ENCODE measurements around the gene SLC47A2. TPM values are rescaled to one million over a fixed set of nuclear protein-coding genes. Genes with fewer than 3 reads are reported as not detected.

The SLC47A2 gene
- total and polyA plus RNA-seq, 2 of the 13 experiments (the other 11 are each of a cell fraction or from before 2014, with no cell fraction given), result 0.04 TPM; not detected in 1

GRCh38 chr17:19762515-19762961, 46.2 kb upstream of the SLC47A2 start (continued):
- TF ChIP-seq YEATS4 (CRISPR knock-in tag; IDR thresholded peaks at IDR 0.05; ENCODE audit: borderline replicate concordance) (no peak), HOXA7 (CRISPR knock-in tag; IDR thresholded peaks at IDR 0.05) (no peak), CHD4 (IDR thresholded peaks at IDR 0.05; ENCODE audit: borderline replicate concordance, low read length) (no peak), ZBTB20 (CRISPR knock-in tag; IDR thresholded peaks at IDR 0.05; ENCODE audit: borderline replicate concordance, low read depth) (no peak), HNF4G (IDR thresholded peaks at IDR 0.05; ENCODE audit: borderline replicate concordance, low read depth, low read length) (no peak), HNF4G (CRISPR knock-in tag; IDR thresholded peaks at IDR 0.05; ENCODE audit: borderline replicate concordance, low read depth) (no peak), ZFP62 (CRISPR knock-in tag; IDR thresholded peaks at IDR 0.05) (no peak), GZF1 (CRISPR knock-in tag; IDR thresholded peaks at IDR 0.05) (no peak), THAP9 (CRISPR knock-in tag; IDR thresholded peaks at IDR 0.05; ENCODE audit: borderline replicate concordance) (0 out of 2 replicates have a peak, but pooled peaks have one; percentile 26), PLSCR1 (CRISPR knock-in tag; IDR thresholded peaks at IDR 0.05; ENCODE audit: borderline replicate concordance) (no peak), ZNF547 (CRISPR knock-in tag; IDR thresholded peaks at IDR 0.05) (no peak), ZNF652 (CRISPR knock-in tag; IDR thresholded peaks at IDR 0.05; ENCODE audit: borderline replicate concordance, low read depth) (no peak), GATAD1 (CRISPR knock-in tag; IDR thresholded peaks at IDR 0.05) (0 out of 2 replicates have a peak, but pooled peaks have one; percentile 22), ZNF264 (CRISPR knock-in tag; IDR thresholded peaks at IDR 0.05) (no peak), RBM22 (optimal IDR thresholded peaks at IDR 0.05; ENCODE audit: low read length) (no peak), REST (IDR thresholded peaks at IDR 0.05; ENCODE audit: borderline replicate concordance in 1 of 2, low read depth in 1 of 2, low read length in 2 of 2) (no peak), ZNF550 (CRISPR knock-in tag; IDR thresholded peaks at IDR 0.05; ENCODE audit: borderline replicate concordance) (no peak)
- TF ChIP-seq, protein P1, sequence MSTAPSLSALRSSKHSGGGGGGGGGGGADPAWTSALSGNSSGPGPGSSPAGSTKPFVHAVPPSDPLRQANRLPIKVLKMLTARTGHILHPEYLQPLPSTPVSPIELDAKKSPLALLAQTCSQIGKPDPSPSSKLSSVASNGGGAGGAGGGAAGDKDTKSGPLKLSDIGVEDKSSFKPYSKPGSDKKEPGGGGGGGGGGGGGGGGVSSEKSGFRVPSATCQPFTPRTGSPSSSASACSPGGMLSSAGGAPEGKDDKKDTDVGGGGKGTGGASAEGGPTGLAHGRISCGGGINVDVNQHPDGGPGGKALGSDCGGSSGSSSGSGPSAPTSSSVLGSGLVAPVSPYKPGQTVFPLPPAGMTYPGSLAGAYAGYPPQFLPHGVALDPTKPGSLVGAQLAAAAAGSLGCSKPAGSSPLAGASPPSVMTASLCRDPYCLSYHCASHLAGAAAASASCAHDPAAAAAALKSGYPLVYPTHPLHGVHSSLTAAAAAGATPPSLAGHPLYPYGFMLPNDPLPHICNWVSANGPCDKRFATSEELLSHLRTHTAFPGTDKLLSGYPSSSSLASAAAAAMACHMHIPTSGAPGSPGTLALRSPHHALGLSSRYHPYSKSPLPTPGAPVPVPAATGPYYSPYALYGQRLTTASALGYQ (CRISPR knock-in tag; IDR thresholded peaks at IDR 0.05), result no peak
- TF ChIP-seq, protein P2, sequence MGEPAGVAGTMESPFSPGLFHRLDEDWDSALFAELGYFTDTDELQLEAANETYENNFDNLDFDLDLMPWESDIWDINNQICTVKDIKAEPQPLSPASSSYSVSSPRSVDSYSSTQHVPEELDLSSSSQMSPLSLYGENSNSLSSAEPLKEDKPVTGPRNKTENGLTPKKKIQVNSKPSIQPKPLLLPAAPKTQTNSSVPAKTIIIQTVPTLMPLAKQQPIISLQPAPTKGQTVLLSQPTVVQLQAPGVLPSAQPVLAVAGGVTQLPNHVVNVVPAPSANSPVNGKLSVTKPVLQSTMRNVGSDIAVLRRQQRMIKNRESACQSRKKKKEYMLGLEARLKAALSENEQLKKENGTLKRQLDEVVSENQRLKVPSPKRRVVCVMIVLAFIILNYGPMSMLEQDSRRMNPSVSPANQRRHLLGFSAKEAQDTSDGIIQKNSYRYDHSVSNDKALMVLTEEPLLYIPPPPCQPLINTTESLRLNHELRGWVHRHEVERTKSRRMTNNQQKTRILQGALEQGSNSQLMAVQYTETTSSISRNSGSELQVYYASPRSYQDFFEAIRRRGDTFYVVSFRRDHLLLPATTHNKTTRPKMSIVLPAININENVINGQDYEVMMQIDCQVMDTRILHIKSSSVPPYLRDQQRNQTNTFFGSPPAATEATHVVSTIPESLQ (CRISPR knock-in tag; conservative IDR thresholded peaks at IDR 0.05), result no peak
